Measurements from ENCODE around the gene SHBG.
"Not testable (repeated sequence)": the region's sequence is repeated elsewhere in the genome, so short reads cannot be mapped to it uniquely, and the experiment has no call there.

SHBG gene

DNA sequence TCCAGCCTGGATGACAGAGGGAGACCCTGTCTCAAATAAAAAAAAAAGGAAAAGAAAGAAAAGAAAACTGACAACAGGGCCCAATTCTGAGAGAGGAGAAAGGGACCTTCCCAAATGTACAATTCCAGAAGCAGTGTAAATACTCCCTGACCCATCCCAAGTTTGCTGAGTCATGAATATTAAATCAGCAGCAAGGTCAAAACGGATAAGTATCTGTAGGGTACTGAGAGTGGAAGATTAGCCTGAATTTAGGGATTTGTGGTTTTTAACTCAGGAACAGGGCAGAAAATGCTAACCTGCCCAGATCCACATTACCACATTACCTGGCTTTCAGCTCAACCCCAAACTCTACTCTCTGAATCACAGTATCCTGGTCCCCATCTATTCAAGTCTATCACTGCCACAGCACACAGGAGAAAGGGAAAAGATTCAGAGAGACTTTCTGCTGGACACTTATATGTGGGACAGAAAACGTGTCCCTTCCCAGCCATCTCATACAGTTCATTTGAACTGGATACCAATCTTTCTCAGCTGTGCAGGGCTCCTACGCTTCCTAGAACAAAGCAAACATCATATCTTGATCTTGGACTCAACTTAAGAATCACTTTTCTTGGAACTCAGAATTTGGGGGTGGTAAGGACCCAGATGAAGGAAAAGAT lies 18.2 kb upstream of the SHBG start:
- DNase-seq: no peak

DNA sequence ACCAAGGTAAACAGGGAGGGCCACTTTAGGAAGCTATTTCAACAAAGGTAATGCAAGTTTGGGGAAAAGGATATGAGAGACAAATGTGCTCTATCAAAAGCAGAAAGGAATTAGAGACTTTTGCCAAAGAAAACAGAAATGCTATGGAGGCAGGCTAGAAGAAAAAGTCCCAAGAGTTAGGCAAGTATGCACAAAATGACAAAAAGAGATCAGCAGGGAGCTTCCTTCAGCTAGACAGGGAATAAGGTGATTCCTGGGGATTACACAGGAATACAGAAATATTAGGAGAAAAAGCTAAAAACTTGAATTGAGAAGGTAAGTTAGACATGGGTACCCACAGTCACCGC lies 17.7 kb upstream of the SHBG start:
- DNase-seq: no peak

DNA sequence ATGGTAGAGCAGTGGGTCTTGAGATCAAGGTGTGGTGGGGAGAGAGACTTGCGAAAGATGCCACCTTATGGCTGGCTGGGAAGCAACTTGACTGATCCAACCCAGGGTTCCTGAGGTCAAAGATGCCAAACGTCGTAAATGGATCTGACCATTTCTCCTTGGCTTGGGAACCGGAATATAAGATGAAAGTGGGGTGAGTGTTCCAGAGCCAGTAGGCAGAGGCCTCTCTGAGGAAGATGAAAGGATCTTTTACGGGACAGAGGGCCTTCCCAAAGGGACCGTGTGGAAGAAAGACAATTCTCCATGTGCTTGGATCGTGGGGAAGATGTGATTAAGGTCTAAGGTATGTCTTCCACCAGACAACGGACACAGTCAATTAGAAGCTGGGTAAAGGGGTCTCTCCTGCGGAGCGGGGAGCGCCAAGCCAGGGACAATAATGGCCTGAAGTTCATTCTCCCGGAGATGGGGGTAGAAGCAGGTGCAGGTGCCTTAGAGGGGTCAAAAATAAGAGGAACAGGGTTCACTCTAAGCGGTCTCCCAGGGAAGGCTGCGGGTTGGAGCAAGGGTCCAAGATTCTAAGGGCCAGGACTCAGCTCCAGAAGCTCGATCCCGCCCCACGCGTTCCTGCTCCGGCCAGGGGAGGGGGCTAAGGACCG lies 16.0 kb upstream of the SHBG start:
- DNase-seq: peak in 1 of 56 donors; percentile 39

DNA sequence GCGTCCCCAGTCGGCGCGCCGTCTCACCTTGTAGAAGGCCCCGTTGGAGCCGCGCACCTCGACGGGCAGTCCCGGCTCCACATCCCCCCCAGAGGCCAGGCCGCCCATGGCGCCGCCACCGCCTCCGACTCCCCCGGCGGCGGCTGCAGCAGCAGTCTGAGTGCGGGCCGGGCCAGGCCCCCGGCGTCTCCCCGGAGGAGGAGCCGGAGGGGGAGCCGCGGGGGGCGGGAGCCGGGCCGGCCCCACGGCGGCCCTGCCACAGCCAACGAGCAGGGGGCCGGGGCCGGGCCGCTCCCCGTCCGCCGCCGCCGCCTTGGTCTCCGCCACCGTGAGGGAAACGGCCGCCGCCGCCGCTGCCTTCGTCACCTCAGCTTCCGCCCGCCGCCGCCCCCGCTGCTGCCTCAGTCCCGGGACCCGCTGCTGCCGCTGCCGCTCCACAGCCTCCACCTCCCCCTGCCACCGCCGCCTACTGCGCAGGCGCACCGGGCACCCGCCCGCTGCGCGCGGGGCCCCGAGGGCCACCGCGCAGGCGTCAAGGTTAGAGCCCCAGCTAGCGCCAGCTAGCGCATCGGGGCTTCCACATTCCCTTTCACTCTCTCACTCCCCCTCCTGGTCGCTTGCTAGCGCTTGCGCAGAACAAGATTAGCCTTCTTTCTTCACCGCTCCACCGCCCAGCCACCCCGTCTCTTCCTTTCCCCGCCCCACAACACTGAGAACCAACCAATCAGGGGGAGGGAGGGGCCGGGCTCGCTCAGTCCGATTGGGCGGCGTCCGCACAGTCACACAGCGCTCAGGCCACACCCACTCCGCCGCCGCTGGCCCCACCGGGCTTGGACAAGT lies 15.3 kb upstream of the SHBG start, which contains the start of gene FXR2:
TSS of gene FXR2 (minus strand) at position 473 of the 840 bp plus-strand sequence. CDS start at position 108, 365 bp downstream.
- peak; percentile 91 to 100 (median 99) for DNase-seq

DNA sequence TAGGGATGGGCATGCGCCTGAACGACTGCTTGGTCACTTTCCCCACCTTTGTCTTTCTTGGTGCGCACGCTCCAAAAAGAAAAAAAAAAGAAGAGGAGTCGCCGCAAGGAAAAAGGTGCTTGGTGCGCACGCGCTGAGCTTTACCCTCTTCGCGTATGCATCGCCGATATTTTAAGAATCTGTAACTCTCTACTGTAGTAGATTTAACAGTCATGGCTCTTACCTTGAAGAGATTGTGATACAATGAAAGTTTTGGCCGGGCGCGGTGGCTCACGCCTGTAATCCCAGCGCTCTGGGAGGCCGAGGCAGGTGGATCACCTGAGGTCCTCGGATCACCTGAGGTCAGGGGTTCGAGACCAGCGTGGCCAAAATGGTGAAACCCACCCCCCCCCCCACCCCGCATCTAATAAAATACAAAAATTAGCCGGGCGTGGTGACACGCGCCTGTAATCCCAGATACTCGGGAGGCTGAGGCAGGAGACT lies 14.6 kb upstream of the SHBG start:
- DNase-seq: no peak

DNA sequence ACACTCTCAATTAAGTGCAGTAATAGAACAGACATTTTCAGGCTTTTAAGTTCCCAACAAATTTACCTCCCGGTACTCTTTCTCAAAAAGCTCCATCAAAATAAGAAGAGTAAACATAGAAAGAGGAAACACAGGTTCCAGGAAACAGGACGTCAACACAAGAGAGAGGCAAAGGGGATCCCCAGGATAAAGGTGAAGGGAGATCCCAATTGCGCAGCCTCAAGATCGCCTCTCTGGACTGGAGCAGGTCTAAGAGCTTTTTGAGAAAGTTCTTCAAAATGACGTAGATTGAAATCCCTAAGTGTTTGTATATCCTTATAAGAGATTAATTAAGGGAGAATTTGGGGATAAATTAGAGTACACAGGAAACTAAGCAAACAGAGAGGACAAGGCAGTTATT lies 11.3 kb upstream of the SHBG start:
- no peak for DNase-seq

DNA sequence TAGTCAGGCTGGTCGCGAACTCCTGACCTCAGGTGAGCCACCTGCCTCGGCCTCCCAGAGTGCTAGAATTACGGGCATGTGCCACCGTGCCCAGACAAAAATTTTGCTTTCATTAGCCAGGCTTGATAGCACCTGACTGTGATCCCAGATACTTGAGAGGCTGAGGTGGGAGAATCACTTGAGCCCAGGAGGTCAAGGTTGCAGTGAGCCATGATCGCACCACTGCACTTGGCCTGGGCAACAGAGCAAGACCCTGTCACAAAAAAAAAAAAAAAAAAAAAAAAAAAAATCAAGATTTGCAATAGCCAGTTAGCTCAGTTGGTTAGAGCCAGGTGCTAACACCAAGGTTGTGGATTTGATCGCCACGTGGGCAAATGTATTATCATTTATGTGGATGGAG lies 9.1 kb upstream of the SHBG start:
- no peak for DNase-seq

DNA sequence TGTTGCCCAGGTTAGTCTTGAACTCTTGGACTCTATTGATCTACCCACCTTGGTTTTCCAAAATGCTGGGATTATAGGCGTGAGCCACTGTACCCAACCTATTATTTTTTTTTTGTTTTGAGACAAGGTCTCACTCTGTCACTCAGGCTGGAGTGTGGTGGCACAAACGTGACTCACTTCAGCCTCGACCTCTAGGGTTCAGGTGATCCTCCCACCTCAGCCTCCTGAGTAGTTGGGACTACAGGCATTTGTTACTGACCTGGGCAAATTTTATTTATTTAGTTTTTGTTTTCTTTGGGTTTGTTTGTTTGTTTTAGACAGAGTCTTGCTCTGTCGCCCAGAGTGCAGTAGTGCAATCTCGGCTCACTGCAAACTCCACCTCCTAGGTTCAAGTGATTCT lies 6.3 kb upstream of the SHBG start:
- no peak for DNase-seq

DNA sequence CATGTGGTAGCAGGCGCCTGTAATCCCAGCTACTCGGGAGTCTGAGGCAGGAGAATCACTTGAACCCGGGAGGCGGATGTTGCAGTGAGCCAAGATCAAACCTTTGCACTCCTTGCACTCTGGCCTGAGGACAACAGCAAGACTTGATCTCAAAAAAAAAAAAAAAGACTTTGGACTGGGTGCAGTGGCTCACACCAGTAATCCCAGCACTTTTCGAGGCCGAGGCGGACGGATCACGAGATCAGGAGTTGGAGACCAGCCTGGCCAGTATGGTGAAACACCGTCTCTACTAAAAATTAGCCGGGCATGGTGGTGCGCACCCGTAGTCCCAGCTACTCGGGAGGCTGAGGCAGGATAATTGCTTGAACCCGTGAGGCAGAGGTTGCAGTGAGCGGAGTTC lies 4.2 kb upstream of the SHBG start:
- not testable (repeated sequence) for DNase-seq

DNA sequence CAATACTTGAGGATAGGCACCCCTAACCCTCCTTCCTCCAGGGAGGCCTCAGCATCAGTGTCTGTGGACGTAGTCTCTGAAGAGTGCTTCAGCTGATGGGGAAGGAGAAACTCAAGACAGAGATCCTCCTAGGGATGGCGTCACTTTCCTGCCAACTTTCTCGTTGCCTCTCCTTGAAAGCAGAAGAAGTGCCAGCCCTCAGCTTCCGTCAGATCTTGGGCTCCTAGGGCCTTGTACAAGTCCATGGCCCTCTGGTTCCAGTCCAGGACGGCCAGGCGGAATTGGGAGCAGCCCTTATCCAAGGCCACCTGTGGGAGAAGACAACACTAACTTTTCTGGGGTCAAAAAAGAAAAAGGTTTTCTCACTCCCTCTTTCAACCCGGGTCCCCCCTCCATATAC lies 3.6 kb upstream of the SHBG start:
- peak in 5 of 56 donors; percentile 4 to 42 (median 7) for DNase-seq

DNA sequence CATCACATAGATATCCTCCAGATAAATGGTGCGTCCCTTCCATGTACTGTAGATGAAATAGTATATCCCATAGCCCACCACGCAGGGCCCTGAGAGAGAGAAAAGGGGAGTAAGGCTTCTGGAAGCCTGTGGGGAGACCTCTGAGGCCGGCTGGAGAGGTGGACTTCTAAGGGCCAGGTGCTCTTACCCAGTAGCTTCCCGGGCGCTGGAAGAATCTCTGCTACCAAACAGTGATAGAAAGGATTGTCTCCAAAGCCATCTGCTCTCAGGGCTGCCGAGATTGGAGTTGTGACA lies 3.0 kb upstream of the SHBG start:
- no peak for DNase-seq

DNA sequence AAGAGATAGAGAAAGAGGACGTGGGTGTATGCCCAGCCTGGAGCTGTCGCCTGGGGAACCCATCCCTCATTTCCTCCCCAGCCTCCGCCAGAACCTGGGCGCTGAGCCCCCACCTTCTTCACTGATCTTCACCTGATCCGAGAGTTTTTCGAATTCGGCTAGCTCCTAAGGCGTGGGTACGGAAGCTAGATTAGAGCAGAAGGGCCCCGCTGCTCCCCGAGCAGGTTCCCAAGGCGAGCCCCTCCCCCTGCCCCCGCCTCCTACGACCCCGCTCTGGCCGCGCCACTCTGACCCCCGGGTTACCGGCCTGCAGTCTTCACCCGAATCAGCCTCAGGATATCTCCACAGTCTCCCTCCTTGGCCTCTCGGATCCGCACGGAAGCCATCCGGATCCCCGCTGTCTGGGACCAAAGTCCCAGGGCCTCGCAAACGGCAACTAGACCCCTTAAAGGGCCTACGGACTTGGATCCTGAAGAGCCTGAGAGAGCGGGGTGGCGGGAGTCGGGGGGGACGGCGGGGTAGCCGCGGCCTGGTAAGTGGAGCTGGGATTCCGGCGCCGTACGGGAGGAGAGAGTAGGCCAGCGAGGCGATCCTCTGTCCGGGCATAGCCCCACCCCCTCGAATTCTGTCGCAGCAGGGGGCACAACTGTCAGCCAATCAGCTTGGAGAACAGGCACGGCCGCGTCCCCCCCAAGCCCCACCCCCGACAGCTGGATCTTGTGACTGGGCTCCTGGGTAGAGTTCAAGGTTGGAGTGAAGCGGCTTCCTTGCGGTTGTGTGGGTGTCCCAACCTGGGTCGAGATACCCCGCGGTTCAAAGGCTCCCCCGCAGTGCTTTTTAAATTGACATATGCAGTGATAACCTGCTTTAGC lies 2.4 kb upstream of the SHBG start, which contains the start of gene SAT2:
TSS of gene SAT2 (minus strand) at position 572 of the 872 bp plus-strand sequence. CDS start at position 386, 186 bp downstream.
- DNase-seq: peak in 55 of 56 donors; percentile 70 to 96 (median 90)

DNA sequence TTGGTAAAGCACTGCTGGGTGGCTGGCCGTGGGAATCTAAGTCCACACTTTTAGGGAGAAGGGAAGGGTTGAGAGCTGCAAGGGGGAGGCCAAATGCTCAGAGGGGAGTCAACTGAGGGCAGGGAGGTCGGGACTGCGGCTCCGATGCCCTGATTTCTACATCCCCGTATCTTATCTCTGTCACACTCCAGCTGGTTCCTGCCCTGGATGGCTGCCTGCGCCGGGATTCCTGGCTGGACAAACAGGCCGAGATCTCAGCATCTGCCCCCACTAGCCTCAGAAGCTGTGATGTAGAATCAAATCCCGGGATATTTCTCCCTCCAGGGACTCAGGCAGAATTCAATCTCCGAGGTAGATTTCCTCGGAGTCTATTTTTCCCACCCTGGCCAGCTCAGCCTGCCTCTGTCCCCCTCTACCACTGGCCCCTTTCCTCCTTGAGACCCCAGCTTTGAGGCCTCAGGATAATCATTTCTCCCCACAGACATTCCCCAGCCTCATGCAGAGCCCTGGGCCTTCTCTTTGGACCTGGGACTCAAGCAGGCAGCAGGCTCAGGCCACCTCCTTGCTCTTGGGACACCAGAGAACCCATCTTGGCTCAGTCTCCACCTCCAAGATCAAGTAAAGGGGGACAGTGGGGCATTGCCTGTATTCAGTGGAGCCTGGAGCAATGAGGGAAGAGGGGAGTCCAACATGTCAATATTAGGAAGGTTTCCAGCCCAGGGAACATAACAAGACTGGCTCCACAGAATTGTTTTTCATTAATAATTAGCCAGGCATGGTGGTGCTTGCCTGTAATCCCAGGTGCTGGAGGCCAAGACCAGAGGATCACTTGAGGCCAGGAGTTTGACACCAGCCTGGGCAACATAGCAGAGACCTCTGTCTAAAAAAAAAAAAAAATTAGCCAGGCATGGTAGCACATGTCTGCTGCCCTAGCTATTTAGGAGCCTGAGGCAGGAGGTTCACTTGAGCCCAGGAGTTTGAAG lies 1.8 kb downstream of the SHBG start:
- no peak for DNase-seq

DNA sequence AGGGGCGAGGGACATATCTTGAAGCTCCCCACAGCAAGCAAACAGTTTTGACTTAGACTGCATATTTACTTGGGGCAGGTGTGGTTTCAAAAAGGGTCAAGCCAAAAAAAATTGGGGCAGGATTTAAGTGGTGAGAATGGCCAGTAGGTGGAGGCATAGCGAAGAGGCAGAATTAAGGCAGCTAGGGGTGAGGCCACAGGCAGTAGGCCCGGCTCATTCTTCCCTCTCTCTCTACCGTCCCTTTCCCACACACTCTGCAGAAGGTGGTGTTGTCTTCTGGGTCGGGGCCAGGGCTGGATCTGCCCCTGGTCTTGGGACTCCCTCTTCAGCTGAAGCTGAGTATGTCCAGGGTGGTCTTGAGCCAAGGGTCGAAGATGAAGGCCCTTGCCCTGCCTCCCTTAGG lies 2.6 kb downstream of the SHBG start:
- DNase-seq: peak in 4 of 56 donors; percentile 5 to 19 (median 10)

DNA sequence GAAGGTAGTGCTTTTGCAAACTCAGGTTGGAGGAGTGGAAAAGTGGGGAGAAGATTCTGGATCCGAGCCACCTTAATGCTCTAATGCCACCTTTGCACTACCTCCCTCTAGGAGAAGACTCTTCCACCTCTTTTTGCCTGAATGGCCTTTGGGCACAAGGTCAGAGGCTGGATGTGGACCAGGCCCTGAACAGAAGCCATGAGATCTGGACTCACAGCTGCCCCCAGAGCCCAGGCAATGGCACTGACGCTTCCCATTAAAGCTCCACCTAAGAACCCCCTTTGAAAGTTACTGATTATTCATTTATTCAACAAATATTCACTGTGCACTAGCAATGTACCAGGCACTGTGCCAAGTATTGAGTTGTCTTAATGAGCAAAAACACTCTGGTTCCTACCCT lies 3.2 kb downstream of the SHBG start:
- no peak for DNase-seq

DNA sequence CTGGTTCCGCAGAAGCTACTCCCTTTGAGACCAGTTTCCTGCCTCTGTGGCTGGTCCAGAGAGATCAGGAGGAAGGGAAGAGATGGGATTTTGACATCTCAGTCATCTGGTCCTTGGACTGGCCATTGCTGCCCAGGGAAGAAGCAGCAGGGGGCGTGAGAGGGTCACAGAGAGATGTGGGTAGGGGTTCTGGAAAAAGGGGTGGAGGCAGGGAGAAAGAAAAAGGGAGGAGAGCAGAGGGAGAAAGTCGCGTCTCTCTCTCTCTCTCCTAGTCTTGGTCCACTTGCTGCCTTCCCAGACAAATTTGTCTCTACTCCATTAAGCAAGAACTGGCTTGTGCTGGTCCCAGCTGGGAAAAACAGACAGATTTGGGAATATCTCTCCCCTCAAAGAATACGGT lies 4.4 kb downstream of the SHBG start:
- DNase-seq: peak in 28 of 56 donors; percentile 20 to 70 (median 36)

DNA sequence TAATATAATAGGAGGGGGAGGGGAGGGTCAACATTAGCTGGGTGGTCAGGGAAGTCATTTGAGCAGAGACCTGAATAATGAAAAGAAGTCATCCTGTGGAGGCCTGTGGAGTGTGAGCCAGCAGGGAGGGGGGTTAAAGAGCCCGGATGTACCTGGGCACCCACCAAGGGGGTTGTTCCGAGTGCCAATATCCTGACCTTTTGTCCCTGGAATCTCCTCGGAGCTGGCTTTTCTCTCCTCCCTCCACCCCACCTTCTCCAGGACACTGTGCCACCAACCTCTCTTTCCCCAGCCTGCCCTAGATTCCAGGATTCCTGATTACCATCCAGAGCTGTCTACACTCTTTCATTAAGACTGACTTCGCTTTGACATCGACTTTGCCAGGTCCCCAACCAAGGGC lies 6.2 kb downstream of the SHBG start:
- no peak for DNase-seq

DNA sequence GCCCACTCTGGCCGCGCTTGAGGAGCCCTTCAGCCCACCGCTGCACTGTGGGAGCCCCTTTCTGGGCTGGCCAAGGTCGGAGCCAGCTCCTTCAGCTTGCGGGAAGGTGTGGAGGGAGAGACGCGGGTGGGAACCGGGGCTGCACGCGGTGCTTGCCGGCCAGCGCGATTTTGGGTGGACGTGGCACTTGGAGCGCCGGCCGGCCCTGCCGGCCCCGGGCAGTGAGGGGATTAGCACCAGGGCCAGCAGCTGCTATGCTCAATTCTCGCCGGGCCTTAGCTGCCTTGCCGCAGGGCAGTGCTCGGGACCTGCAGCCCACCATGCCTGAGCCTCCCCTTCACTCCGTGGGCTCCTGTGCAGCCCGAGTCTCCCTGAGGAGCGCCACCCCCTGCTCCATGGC lies 10.8 kb downstream of the SHBG start:
- DNase-seq: no peak

DNA sequence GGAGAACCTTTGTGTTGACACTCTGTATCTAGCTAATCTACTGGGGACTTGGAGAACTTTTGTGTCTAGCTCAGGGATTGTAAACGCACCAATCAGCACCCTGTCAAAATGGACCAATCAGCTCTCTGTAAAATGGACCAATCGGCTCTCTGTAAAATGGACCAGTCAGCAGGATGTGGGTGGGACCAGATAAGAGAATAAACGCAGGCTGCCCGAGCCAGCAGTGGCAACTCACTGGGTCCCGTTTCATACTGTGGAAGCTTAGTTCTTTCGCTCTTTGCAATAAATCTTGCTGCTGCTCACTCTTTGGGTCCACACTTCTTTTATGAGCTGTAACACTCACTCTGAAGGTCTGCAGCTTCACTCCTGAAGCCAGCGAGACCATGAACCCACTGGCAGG lies 11.7 kb downstream of the SHBG start:
- not testable (repeated sequence) for DNase-seq

DNA sequence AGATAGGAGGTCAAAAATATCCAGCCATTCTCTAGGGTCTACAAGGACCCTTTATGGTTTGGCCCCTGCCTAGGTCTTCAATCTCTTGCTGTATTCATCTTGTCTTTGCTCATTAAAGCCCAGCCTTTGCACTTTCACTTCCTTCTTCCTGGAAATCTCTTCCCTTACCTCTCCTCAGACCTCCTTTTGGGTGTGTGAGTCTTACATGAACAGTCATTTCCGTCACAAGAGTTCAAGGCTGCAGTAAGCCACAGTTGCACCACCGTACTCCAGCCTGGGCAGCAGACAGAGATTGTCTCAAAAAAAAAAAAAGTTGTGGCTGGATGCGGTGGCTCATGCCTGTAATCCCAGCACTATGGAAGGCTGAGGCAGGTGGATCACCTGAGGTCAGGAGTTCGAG lies 14.8 kb downstream of the SHBG start:
- DNase-seq: no peak

Measured in amygdala (tissue), 56 donors.